ENCODE measurements around the gene TRAPPC14. TPM values are rescaled to one million over a fixed set of nuclear protein-coding genes. Genes with fewer than 3 reads are reported as not detected.

Gene TRAPPC14
- total RNA-seq, 1 experiment from 2014 or later: 23.4 TPM

- H3K79me2 ChIP-seq (ENCODE audit: low read depth): no peaks in the 10 kb centered on the region
- POLR2A ChIA-PET (ENCODE audit: unreplicated experiment): interaction anchor here (0.6 kb wide), 1 partner anchor 201 kb away, joined by 7 read pairs; no protein-coding TSS in a partner anchor
- no peaks in the 10 kb centered on the region for H3K9me2 ChIP-seq (ENCODE audit: insufficient read depth)
- no peaks in the 10 kb centered on the region for H4K20me1 ChIP-seq (ENCODE audit: insufficient read depth)
- intact Hi-C loops (cut with micrococcal nuclease; ENCODE audit: unreplicated experiment): no loop called here
- no peak overlapping the region for H2AFZ ChIP-seq
- peaks cover 47% of the 10 kb centered on the region for H3K27me3 ChIP-seq (ENCODE audit: insufficient read depth, low read depth)
- CTCF ChIA-PET: no interaction called here
- H3K4me1 ChIP-seq (replicated peaks; ENCODE audit: insufficient read depth): no peaks in the 10 kb centered on the region
- no TSS peak for BruUV-seq (replicated peaks)
- H3F3A ChIP-seq (ENCODE audit: insufficient read depth, low read depth): no peaks in the 10 kb centered on the region
- no peak overlapping the region for H3K27ac ChIP-seq
- H3K9me3 ChIP-seq (ENCODE audit: insufficient read depth, low read depth): no peaks in the 10 kb centered on the region
- no peaks in the 10 kb centered on the region for H3K36me3 ChIP-seq (ENCODE audit: low read depth)
- TF ChIP-seq EZH2 (IDR thresholded peaks at IDR 0.05; ENCODE audit: low read depth): no peak
- TF ChIP-seq CTCF (conservative IDR thresholded peaks at IDR 0.05): no peak
- no peak for DNase-seq
- no peak overlapping the region for H3K4me3 ChIP-seq
- H3K4me2 ChIP-seq: no peak overlapping the region
These were observed 10.8 kb upstream of the TRAPPC14 start for GRCh38 chr7:100169147-100169850.

GRCh38 chr7:100167912-100168323, 9.4 kb upstream of the TRAPPC14 start:
- Histone ChIP-seq H3F3A (ENCODE audit: insufficient read depth, low read depth) (peaks cover 7% of the 10 kb centered on the region), H3K9me3 (ENCODE audit: insufficient read depth, low read depth) (no peaks in the 10 kb centered on the region), H3K4me2 (peak overlapping the region; percentile 42), H3K79me2 (ENCODE audit: low read depth) (no peaks in the 10 kb centered on the region), H4K20me1 (ENCODE audit: insufficient read depth) (no peaks in the 10 kb centered on the region), H3K36me3 (ENCODE audit: low read depth) (no peaks in the 10 kb centered on the region), H3K27ac (no peak overlapping the region), H3K4me3 (no peak overlapping the region), H3K9me2 (ENCODE audit: insufficient read depth) (no peaks in the 10 kb centered on the region), H3K4me1 (replicated peaks; ENCODE audit: insufficient read depth) (peaks cover 10% of the 10 kb centered on the region), H2AFZ (no peak overlapping the region), H3K27me3 (ENCODE audit: insufficient read depth, low read depth) (peaks cover 47% of the 10 kb centered on the region)
- no peak for DNase-seq
- POLR2A ChIA-PET (ENCODE audit: unreplicated experiment): interaction anchor here (0.6 to 0.7 kb wide), 2 partner anchors 32 to 260 kb away, joined by 3 to 8 read pairs; partner anchors contain the start of gene ZCWPW1
- BruUV-seq (replicated peaks): no TSS peak
- CTCF ChIA-PET: interaction anchor here (0.6 kb wide), 2 partner anchors 34 to 917 kb away, joined by 4 to 16 read pairs; partner anchors contain the start of gene TRIM56
- TF ChIP-seq CTCF (conservative IDR thresholded peaks at IDR 0.05): no peak
- TF ChIP-seq EZH2 (IDR thresholded peaks at IDR 0.05; ENCODE audit: low read depth): no peak
- intact Hi-C loops (cut with micrococcal nuclease; ENCODE audit: unreplicated experiment): no loop called here

DNA sequence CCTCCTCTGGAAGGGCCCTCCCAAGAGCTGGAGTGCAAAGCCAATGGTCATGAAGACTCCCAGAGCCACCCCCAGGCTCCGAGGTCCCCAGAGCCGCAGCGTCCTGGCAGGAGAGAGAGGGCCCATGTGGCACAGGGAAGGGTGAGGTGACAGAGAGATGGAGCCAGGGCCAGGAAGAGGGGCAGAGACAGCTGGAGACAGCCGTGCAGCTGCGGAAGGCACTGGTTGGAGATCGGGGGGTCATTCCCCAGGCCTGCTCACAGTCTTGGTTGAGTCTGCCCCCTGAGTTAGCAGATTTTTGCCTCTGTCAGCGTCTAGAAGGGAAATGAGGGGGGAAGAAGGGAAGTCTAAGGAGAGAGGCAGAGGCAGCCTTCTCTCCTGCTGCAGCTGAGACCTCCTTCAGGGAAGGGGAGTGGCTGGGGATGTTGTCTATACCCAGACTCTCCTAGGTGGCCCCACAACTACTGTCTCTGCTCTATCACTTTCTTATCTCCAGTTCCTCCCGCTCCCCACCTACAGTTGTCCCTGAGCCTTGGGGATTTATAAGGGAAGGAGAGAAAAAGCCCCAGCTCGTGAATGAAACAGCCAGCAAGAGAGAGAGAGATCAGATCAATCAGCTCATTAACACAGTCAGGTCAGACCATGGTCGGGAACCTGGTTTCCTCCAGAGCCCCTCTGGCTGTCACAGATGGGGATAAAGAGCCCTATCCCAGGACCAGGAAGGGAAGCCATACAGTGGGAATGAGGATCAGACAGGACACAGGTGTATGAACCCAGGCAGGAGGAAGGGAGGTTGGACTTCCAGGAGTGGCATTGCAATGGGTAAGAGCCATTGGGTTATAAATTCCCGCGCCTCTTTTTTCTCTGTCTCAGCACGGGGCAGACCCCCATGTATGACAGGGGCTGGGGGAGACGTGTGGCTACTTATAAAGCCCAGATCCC, 8.7 kb upstream of the TRAPPC14 start:
- Histone ChIP-seq H3K4me1 (replicated peaks; ENCODE audit: insufficient read depth) (peaks cover 15% of the 10 kb centered on the region), H3K27me3 (ENCODE audit: insufficient read depth, low read depth) (peaks cover 47% of the 10 kb centered on the region), H3K9me2 (ENCODE audit: insufficient read depth) (no peaks in the 10 kb centered on the region), H3K4me2 (no peak overlapping the region), H3F3A (ENCODE audit: insufficient read depth, low read depth) (peaks cover 11% of the 10 kb centered on the region), H4K20me1 (ENCODE audit: insufficient read depth) (no peaks in the 10 kb centered on the region), H3K4me3 (no peak overlapping the region), H3K79me2 (ENCODE audit: low read depth) (no peaks in the 10 kb centered on the region), H3K9me3 (ENCODE audit: insufficient read depth, low read depth) (no peaks in the 10 kb centered on the region), H3K36me3 (ENCODE audit: low read depth) (no peaks in the 10 kb centered on the region), H3K27ac (no peak overlapping the region), H2AFZ (no peak overlapping the region)
- no peak for DNase-seq
- intact Hi-C loops (cut with micrococcal nuclease; ENCODE audit: unreplicated experiment): no loop called here
- no TSS peak for BruUV-seq (replicated peaks)
- POLR2A ChIA-PET (ENCODE audit: unreplicated experiment): interaction anchor here (0.6 kb wide), 1 partner anchor 79 kb away, joined by 7 read pairs; no protein-coding TSS in a partner anchor
- CTCF ChIA-PET: interaction anchor here (0.6 kb wide), 1 partner anchor 49 kb away, joined by 3 read pairs; no protein-coding TSS in a partner anchor
- TF ChIP-seq EZH2 (IDR thresholded peaks at IDR 0.05; ENCODE audit: low read depth) (no peak), CTCF (conservative IDR thresholded peaks at IDR 0.05) (no peak)
